ENCODE measurements around the gene GALNT14. TPM values are rescaled to one million over a fixed set of nuclear protein-coding genes. Genes with fewer than 3 reads are reported as not detected.

GALNT14 gene
- total and polyA plus RNA-seq, 2 of the 13 experiments (the other 11 are each of a cell fraction or from before 2014, with no cell fraction given): not detected

- Histone ChIP-seq H3K36me3 (replicated peaks in 1 of 2; ENCODE audit: control insufficient read depth in 1 of 2, insufficient read depth in 2 of 2, low read length in 2 of 2) (no peaks in the 10 kb centered on the region), H3K27ac (ENCODE audit: extremely low read length, insufficient read depth, low read length) (no peak overlapping the region), H3K4me1 (ENCODE audit: insufficient read depth, low read length) (no peaks in the 10 kb centered on the region), H3K79me2 (ENCODE audit: insufficient read depth, low read length) (no peaks in the 10 kb centered on the region), H3K4me2 (ENCODE audit: low read depth, low read length) (no peak overlapping the region), H3K9ac (ENCODE audit: insufficient read depth, low read depth, low read length) (no peak overlapping the region), H3K27me3 (ENCODE audit: control insufficient read depth in 1 of 2, insufficient read depth in 2 of 2, low read length in 2 of 2) (peaks cover 0 to 10% of the 10 kb centered on the region in 2 experiments; a peak in 2 of 5 replicates), H3K4me3 (replicated peaks in 1 of 3; ENCODE audit: insufficient read depth in 1 of 3, low read depth in 2 of 3, low read length in 3 of 3) (no peak overlapping the region), H4K20me1 (ENCODE audit: insufficient read depth, low read length) (no peaks in the 10 kb centered on the region), H2AFZ (ENCODE audit: low read length) (no peak overlapping the region), H3K9me3 (ENCODE audit: low read length) (no peaks in the 10 kb centered on the region)
- POLR2A ChIA-PET: no interaction called here
- intact Hi-C loops (cut with micrococcal nuclease; ENCODE audit: unreplicated experiment) (no loop called here), in situ Hi-C loops (cut with HindIII; ENCODE audit: extremely low pct_ligation_motif_present, low pct_unique_long_range_greater_than_20kb) (loop anchor here (10.0 kb wide), 1 partner anchor 151 kb away; no protein-coding TSS in a partner anchor)
- ATAC-seq (no peak), DNase-seq (ENCODE audit: low spot score) (no peak), FAIRE-seq (no peak)
- WGBS (ENCODE audit: low lambda C conversion rate): 20% methylated on average over 8 of the region's 10 CpGs
- CTCF ChIA-PET (ENCODE audit: low intra/inter-chr PET ratio, low total read pairs): no interaction called here
- TF ChIP-seq CEBPZ (IDR thresholded peaks at IDR 0.05; ENCODE audit: low read length): no peak
- no TSS peak for BruUV-seq (replicated peaks)
These were observed 272.2 kb downstream of the GALNT14 start for GRCh38 chr2:30865892-30866681.

GRCh38 chr2:30865243-30865642, 273.0 kb downstream of the GALNT14 start:
- H3K27me3 ChIP-seq (ENCODE audit: control insufficient read depth in 1 of 2, insufficient read depth in 2 of 2, low read length in 2 of 2): peaks cover 0 to 10% of the 10 kb centered on the region in 2 experiments; a peak in 2 of 5 replicates
- no peaks in the 10 kb centered on the region for H3K36me3 ChIP-seq (replicated peaks in 1 of 2; ENCODE audit: control insufficient read depth in 1 of 2, insufficient read depth in 2 of 2, low read length in 2 of 2)
- 0% methylated on average over 1 of the region's 1 CpG for WGBS (ENCODE audit: low lambda C conversion rate)
- no peak overlapping the region for H3K27ac ChIP-seq (ENCODE audit: extremely low read length, insufficient read depth, low read length)
- no peak for TF ChIP-seq ZC3H13 (CRISPR knock-in tag; IDR thresholded peaks at IDR 0.05)
- TF ChIP-seq ZNF761 (CRISPR knock-in tag; conservative IDR thresholded peaks at IDR 0.05): no peak
- TF ChIP-seq ZNF713 (CRISPR knock-in tag; IDR thresholded peaks at IDR 0.05): no peak
- DNase-seq (ENCODE audit: low spot score): no peak
- H3K9ac ChIP-seq (ENCODE audit: insufficient read depth, low read depth, low read length): no peak overlapping the region
- H4K20me1 ChIP-seq (ENCODE audit: insufficient read depth, low read length): no peaks in the 10 kb centered on the region
- no peak overlapping the region for H3K4me2 ChIP-seq (ENCODE audit: low read depth, low read length)
- ChIA-PET POLR2A (no interaction called here), CTCF (ENCODE audit: low intra/inter-chr PET ratio, low total read pairs) (no interaction called here)
- H3K79me2 ChIP-seq (ENCODE audit: insufficient read depth, low read length): no peaks in the 10 kb centered on the region
- no peak overlapping the region for H3K4me3 ChIP-seq (replicated peaks in 1 of 3; ENCODE audit: insufficient read depth in 1 of 3, low read depth in 2 of 3, low read length in 3 of 3)
- BruUV-seq (replicated peaks): no TSS peak
- H3K9me3 ChIP-seq (ENCODE audit: low read length): no peaks in the 10 kb centered on the region
- no peaks in the 10 kb centered on the region for H3K4me1 ChIP-seq (ENCODE audit: insufficient read depth, low read length)
- H2AFZ ChIP-seq (ENCODE audit: low read length): no peak overlapping the region
- intact Hi-C loops (cut with micrococcal nuclease; ENCODE audit: unreplicated experiment) (no loop called here), in situ Hi-C loops (cut with HindIII; ENCODE audit: extremely low pct_ligation_motif_present, low pct_unique_long_range_greater_than_20kb) (loop anchor here (10.0 kb wide), 1 partner anchor 150 kb away; no protein-coding TSS in a partner anchor)
- FAIRE-seq: no peak
- ATAC-seq: no peak
